SK-N-SH (cell line): ENCODE measurements around the gene SERPINB3. TPM values are rescaled to one million over a fixed set of nuclear protein-coding genes. Genes with fewer than 3 reads are reported as not detected.

ENCODE experiments used
- CTCF ChIA-PET: fragments of 300-600, 350-600 bp; formaldehyde crosslinking; extraction: SDS; loops from one replicate; lab custom pipeline; 2021; lab: Yijun Ruan, JAX
- POLR2A ChIA-PET: fragments of 350-600 bp; sonication (Branson Sonifier 250); formaldehyde crosslinking; extraction: SDS; loops from one replicate; lab custom pipeline; 2020; ENCODE audit warnings: antibody characterized with exemption, inconsistent platforms; lab: Yijun Ruan, JAX
- DNase-seq: peaks from one replicate; pipeline ENCODE4 v3.0.0; 2012
- H2AFZ ChIP-seq: fragments of 200-600 bp; sonication (generic); 2 replicates; pipeline ENCODE4 v1.8.1; 2016; ENCODE audit warnings: antibody characterized with exemption, mild to moderate bottlenecking, low read depth
- H3F3A ChIP-seq: fragments of 200-600 bp; sonication (generic); replicated peaks from 2 replicates; pipeline ENCODE3; 2016; ENCODE audit warnings: antibody characterized with exemption, mild to moderate bottlenecking; ENCODE audit not compliant: insufficient read depth
- H3K27ac ChIP-seq, 2 experiments: fragments of 200-500 bp in 1 of 2; fragments of 200-600 bp in 1 of 2; sonication (Bioruptor generic) in 1 of 2; sonication (generic), shearing (Covaris generic) in 1 of 2; 2 replicates each; pipeline versions ENCODE4 v1.5.1 to v1.6.1; 2014 to 2016; ENCODE audit warnings: low read depth in 2 of 2, inconsistent platforms in 1 of 2, low read length in 1 of 2, mild to moderate bottlenecking in 1 of 2, mixed read lengths in 1 of 2
- H3K27me3 ChIP-seq: fragments of 200-600 bp; sonication (generic), shearing (Covaris generic); 2 replicates; pipeline ENCODE4 v1.6.1; 2016; ENCODE audit warnings: mixed run types; ENCODE audit not compliant: insufficient read depth
- H3K36me3 ChIP-seq, 2 experiments: fragments of 200-500 bp in 1 of 2; fragments of 200-600 bp in 1 of 2; sonication (Bioruptor generic) in 1 of 2; sonication (generic) in 1 of 2; replicated peaks in 1 of 2; 2 replicates each; pipeline versions ENCODE3 to v1.5.1; 2014 to 2016; ENCODE audit warnings: low read length in 1 of 2, mild to moderate bottlenecking in 1 of 2; ENCODE audit not compliant: insufficient read depth in 2 of 2, control insufficient read depth in 1 of 2
- H3K4me1 ChIP-seq, 2 experiments: fragments of 200-500 bp in 1 of 2; fragments of 200-600 bp in 1 of 2; sonication (Bioruptor generic) in 1 of 2; sonication (generic), shearing (Covaris generic) in 1 of 2; 2 replicates each; pipeline versions ENCODE4 v1.5.1 to v1.6.1; 2014 to 2016; ENCODE audit warnings: low read depth in 1 of 2, low read length in 1 of 2, mixed run types in 1 of 2; ENCODE audit not compliant: insufficient read depth in 2 of 2, control insufficient read depth in 1 of 2
- H3K4me2 ChIP-seq: fragments of 200-600 bp; sonication (generic), shearing (Covaris generic); 2 replicates; pipeline ENCODE4 v1.6.1; 2017; ENCODE audit warnings: mixed run types
- H3K4me3 ChIP-seq, 2 experiments: fragments of 200-500 bp in 1 of 2; fragments of 200-600 bp in 1 of 2; sonication (Bioruptor generic) in 1 of 2; sonication (generic), shearing (Covaris generic) in 1 of 2; 2 replicates each; pipeline versions ENCODE4 v1.5.1 to v1.8.1; 2014 to 2016; ENCODE audit warnings: low read depth in 2 of 2, inconsistent platforms in 1 of 2, low read length in 1 of 2, mild to moderate bottlenecking in 1 of 2, mixed read lengths in 1 of 2, moderate library complexity in 1 of 2
- H3K79me2 ChIP-seq: fragments of 200-600 bp; sonication (generic); 2 replicates; pipeline ENCODE4 v1.8.1; 2017; ENCODE audit warnings: mild to moderate bottlenecking; ENCODE audit not compliant: insufficient read depth
- H3K9ac ChIP-seq: fragments of 200-600 bp; sonication (generic); 2 replicates; pipeline ENCODE4 v1.6.1; 2017; ENCODE audit warnings: mixed run types
- H3K9me2 ChIP-seq: fragments of 200-600 bp; sonication (generic); 2 replicates; pipeline ENCODE4 v1.6.1; 2017; ENCODE audit warnings: mixed run types
- H3K9me3 ChIP-seq: fragments of 200-600 bp; sonication (generic); 2 replicates; pipeline ENCODE4 v1.6.1; 2017; ENCODE audit warnings: mixed run types, mild to moderate bottlenecking, moderate library complexity
- H4K20me1 ChIP-seq: fragments of 200-600 bp; sonication (generic); 2 replicates; pipeline ENCODE4 v1.6.1; 2017; ENCODE audit warnings: mild to moderate bottlenecking, mixed run types; ENCODE audit not compliant: insufficient read depth
- ELF1 ChIP-seq: IDR thresholded peaks from 2 replicates; pipeline ENCODE4 v1.4.0; 2012
- EZH2phosphoT487 ChIP-seq: fragments of 200-600 bp; sonication (generic); IDR thresholded peaks from 2 replicates; pipeline ENCODE4 v1.6.1; 2017; ENCODE audit warnings: low read depth, mixed run types, mild to moderate bottlenecking, antibody characterized with exemption, moderate library complexity, borderline replicate concordance
- FOSL2 ChIP-seq: IDR thresholded peaks from 2 replicates; pipeline ENCODE4 v1.4.0; 2012; ENCODE audit warnings: low read depth, mild to moderate bottlenecking, moderate library complexity, borderline replicate concordance
- FOXJ3 ChIP-seq: sonication (generic); formaldehyde crosslinking; IDR thresholded peaks from 2 replicates; pipeline ENCODE4 v1.5.1; 2020; ENCODE audit warnings: mild to moderate bottlenecking, missing genetic modification reagents
- GATA2 ChIP-seq: sonication (generic); formaldehyde crosslinking; IDR thresholded peaks from 2 replicates; pipeline ENCODE4 v1.5.0; 2020; ENCODE audit warnings: mild to moderate bottlenecking, missing genetic modification reagents
- MEF2A ChIP-seq: IDR thresholded peaks from 2 replicates; pipeline ENCODE4 v1.4.0; 2012; ENCODE audit warnings: low read depth, borderline replicate concordance
- POLR2AphosphoS5 ChIP-seq: IDR thresholded peaks from 2 replicates; pipeline ENCODE4 v1.6.1; 2012; ENCODE audit warnings: low read depth, low read length
- SMC3 ChIP-seq: IDR thresholded peaks from 2 replicates; pipeline ENCODE4 v1.6.1; 2012; ENCODE audit warnings: low read depth, low read length, improper control_type of control experiment
- TAF1 ChIP-seq: IDR thresholded peaks from 2 replicates; pipeline ENCODE4 v1.6.1; 2012; ENCODE audit warnings: low read depth, mild to moderate bottlenecking, low read length, moderate library complexity, borderline replicate concordance
- WGBS: methylation state at CpG from one replicate; pipeline ENCODE4 v1.1.6; 2017; ENCODE audit warnings: low lambda C conversion rate; 5-methylcytosine and 5-hydroxymethylcytosine counted together
- polyA plus RNA-seq, 3 experiments: library from polyadenylated mRNA; depleted of rRNA; stranded (reverse); fragments of >200 nt; gene quantifications; 2 replicates each; pipeline ENCODE4 v1.2.3, GENCODE V29; 2012
- TF ChIP-seq, protein P1 (sequence below): fragments of 200-600 bp; sonication (generic); IDR thresholded peaks from 2 replicates; pipeline ENCODE4 v1.6.1; 2017; ENCODE audit warnings: antibody characterized with exemption, mild to moderate bottlenecking, moderate library complexity
- TF ChIP-seq, protein P2 (sequence below): IDR thresholded peaks from 2 replicates; pipeline ENCODE4 v1.4.0; 2012; ENCODE audit warnings: low read depth, borderline replicate concordance
- TF ChIP-seq, protein P3 (sequence below): IDR thresholded peaks from 2 replicates; pipeline ENCODE4 v1.6.1; 2012; ENCODE audit warnings: mild to moderate bottlenecking, low read depth, low read length, moderate library complexity

The SERPINB3 gene
- polyA plus RNA-seq, 1 of the 3 experiments (the other 2 are of a cell fraction), result 0.07 TPM

DNA sequence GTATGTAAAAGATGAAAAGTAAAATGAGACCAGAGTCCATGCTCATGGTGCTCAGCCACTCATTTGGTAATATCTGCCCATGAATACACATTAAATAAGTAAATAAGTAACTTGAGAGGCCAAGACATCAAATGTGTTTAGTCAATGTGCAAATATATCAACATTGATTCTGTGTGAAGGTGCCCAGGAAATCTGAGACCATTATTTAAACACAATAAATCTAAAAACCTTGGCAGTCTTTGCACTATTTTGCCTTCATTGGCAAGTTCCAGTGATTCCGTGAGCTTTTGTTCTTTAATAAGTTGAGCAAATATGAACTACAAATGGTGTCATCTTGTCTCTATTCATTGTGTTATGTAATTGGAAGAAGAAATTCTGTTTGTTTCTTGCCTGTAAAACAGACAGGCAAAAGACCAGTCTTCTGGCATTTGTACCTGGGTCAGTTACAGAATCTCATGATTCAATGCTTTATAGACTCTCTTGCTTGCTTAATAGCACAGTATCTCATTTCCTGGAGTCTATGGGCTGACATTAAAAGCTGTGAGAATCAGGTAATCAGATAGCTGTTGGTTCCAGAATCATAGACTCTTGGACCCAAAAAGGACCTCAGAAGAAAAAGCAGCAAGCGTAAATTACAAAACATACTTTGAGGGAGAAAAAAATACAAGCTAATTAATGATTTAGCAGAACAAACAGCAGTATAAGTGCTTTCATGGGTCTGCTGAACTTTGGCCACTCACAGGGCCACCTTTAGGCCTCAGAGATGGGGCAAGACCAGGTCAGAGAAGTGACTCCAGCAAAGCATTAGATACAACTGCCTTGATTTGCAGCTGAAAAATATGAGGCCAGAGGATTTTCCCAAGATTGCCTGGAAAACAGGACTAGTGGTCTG, 20.0 kb upstream of the SERPINB3 start:
- Histone ChIP-seq H3K36me3 (no peaks in the 10 kb centered on the region), H3K4me2 (no peak overlapping the region), H3K79me2 (no peaks in the 10 kb centered on the region), H3K27me3 (peaks cover 4% of the 10 kb centered on the region; the same call in 1 of the 2 replicates), H3K27ac (no peak overlapping the region), H3K9me2 (no peaks in the 10 kb centered on the region), H2AFZ (no peak overlapping the region), H3K4me1 (peaks cover 0 to 8% of the 10 kb centered on the region in 2 experiments; a peak in 1 of 4 replicates), H4K20me1 (no peaks in the 10 kb centered on the region), H3K4me3 (no peak overlapping the region), H3K9ac (no peak overlapping the region), H3K9me3 (no peaks in the 10 kb centered on the region), H3F3A (no peaks in the 10 kb centered on the region)
- POLR2A ChIA-PET, result no interaction called here
- WGBS, result 33% methylated on average over 2 of the region's 2 CpGs
- TF ChIP-seq, protein P1, sequence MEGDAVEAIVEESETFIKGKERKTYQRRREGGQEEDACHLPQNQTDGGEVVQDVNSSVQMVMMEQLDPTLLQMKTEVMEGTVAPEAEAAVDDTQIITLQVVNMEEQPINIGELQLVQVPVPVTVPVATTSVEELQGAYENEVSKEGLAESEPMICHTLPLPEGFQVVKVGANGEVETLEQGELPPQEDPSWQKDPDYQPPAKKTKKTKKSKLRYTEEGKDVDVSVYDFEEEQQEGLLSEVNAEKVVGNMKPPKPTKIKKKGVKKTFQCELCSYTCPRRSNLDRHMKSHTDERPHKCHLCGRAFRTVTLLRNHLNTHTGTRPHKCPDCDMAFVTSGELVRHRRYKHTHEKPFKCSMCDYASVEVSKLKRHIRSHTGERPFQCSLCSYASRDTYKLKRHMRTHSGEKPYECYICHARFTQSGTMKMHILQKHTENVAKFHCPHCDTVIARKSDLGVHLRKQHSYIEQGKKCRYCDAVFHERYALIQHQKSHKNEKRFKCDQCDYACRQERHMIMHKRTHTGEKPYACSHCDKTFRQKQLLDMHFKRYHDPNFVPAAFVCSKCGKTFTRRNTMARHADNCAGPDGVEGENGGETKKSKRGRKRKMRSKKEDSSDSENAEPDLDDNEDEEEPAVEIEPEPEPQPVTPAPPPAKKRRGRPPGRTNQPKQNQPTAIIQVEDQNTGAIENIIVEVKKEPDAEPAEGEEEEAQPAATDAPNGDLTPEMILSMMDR, result no peak
- no peak for TF ChIP-seq TAF1
- no peak for TF ChIP-seq GATA2 (CRISPR knock-in tag)
- no peak for TF ChIP-seq POLR2AphosphoS5
- TF ChIP-seq, protein P2, sequence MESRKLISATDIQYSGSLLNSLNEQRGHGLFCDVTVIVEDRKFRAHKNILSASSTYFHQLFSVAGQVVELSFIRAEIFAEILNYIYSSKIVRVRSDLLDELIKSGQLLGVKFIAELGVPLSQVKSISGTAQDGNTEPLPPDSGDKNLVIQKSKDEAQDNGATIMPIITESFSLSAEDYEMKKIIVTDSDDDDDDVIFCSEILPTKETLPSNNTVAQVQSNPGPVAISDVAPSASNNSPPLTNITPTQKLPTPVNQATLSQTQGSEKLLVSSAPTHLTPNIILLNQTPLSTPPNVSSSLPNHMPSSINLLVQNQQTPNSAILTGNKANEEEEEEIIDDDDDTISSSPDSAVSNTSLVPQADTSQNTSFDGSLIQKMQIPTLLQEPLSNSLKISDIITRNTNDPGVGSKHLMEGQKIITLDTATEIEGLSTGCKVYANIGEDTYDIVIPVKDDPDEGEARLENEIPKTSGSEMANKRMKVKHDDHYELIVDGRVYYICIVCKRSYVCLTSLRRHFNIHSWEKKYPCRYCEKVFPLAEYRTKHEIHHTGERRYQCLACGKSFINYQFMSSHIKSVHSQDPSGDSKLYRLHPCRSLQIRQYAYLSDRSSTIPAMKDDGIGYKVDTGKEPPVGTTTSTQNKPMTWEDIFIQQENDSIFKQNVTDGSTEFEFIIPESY, result no peak
- no peak for TF ChIP-seq EZH2phosphoT487
- TF ChIP-seq, protein P3, sequence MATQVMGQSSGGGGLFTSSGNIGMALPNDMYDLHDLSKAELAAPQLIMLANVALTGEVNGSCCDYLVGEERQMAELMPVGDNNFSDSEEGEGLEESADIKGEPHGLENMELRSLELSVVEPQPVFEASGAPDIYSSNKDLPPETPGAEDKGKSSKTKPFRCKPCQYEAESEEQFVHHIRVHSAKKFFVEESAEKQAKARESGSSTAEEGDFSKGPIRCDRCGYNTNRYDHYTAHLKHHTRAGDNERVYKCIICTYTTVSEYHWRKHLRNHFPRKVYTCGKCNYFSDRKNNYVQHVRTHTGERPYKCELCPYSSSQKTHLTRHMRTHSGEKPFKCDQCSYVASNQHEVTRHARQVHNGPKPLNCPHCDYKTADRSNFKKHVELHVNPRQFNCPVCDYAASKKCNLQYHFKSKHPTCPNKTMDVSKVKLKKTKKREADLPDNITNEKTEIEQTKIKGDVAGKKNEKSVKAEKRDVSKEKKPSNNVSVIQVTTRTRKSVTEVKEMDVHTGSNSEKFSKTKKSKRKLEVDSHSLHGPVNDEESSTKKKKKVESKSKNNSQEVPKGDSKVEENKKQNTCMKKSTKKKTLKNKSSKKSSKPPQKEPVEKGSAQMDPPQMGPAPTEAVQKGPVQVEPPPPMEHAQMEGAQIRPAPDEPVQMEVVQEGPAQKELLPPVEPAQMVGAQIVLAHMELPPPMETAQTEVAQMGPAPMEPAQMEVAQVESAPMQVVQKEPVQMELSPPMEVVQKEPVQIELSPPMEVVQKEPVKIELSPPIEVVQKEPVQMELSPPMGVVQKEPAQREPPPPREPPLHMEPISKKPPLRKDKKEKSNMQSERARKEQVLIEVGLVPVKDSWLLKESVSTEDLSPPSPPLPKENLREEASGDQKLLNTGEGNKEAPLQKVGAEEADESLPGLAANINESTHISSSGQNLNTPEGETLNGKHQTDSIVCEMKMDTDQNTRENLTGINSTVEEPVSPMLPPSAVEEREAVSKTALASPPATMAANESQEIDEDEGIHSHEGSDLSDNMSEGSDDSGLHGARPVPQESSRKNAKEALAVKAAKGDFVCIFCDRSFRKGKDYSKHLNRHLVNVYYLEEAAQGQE, result no peak
- no peak for TF ChIP-seq ELF1
- no peak for TF ChIP-seq FOSL2
- no peak for TF ChIP-seq FOXJ3 (CRISPR knock-in tag)
- TF ChIP-seq SMC3, result no peak
- no peak for TF ChIP-seq MEF2A
- CTCF ChIA-PET, result no interaction called here
- no peak for DNase-seq
